Neural progenitor cell (in vitro differentiated cells): ENCODE results near the gene UGT1A6.

Experiments
- EZH2 ChIP-seq: fragments of 200-600 bp; sonication (generic); IDR thresholded peaks from 2 replicates; pipeline ENCODE4 v1.6.1; 2017; ENCODE audit warnings: antibody characterized with exemption, mild to moderate bottlenecking, moderate library complexity
- EZH2phosphoT487 ChIP-seq: fragments of 200-600 bp; sonication (generic); IDR thresholded peaks from 2 replicates; pipeline ENCODE4 v1.6.1; 2017; ENCODE audit warnings: antibody characterized with exemption
- TF ChIP-seq, protein P1 (sequence below): fragments of 200-600 bp; sonication (generic); IDR thresholded peaks from 2 replicates; pipeline ENCODE4 v1.5.1; 2017; ENCODE audit warnings: antibody characterized with exemption, mild to moderate bottlenecking

DNA sequence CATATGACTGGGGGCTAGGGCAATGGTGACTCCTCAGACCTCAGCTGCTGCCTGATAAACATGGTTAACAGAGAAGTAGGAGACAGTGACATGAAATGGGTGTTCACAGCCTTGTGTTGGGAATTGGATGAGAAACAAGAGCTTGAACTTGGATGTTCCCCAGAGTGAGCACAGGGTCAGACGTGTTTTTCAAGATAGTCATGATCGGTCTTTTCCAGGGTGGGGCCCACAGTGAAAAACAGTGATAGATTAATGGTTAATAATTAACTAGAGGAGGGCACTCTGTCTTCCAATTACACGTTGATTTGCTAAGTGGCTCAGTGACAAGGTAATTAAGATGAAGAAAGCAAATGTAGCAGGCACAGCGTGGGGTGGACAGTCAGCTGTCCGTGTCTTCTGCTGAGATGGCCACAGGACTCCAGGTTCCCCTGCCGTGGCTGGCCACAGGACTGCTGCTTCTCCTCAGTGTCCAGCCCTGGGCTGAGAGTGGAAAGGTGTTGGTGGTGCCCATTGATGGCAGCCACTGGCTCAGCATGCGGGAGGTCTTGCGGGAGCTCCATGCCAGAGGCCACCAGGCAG is 36.1 kb downstream of the UGT1A6 start, which contains the start of gene UGT1A3:
- TF ChIP-seq EZH2 (no peak), EZH2phosphoT487 (no peak)
- TF ChIP-seq, protein P1, sequence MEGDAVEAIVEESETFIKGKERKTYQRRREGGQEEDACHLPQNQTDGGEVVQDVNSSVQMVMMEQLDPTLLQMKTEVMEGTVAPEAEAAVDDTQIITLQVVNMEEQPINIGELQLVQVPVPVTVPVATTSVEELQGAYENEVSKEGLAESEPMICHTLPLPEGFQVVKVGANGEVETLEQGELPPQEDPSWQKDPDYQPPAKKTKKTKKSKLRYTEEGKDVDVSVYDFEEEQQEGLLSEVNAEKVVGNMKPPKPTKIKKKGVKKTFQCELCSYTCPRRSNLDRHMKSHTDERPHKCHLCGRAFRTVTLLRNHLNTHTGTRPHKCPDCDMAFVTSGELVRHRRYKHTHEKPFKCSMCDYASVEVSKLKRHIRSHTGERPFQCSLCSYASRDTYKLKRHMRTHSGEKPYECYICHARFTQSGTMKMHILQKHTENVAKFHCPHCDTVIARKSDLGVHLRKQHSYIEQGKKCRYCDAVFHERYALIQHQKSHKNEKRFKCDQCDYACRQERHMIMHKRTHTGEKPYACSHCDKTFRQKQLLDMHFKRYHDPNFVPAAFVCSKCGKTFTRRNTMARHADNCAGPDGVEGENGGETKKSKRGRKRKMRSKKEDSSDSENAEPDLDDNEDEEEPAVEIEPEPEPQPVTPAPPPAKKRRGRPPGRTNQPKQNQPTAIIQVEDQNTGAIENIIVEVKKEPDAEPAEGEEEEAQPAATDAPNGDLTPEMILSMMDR = no peak
